Measurements from ENCODE around the gene DNAJB13. TPM values are rescaled to one million over a fixed set of nuclear protein-coding genes. Genes with fewer than 3 reads are reported as not detected.

The DNAJB13 gene
- total RNA-seq, 1 donor from 2014 or later: 0.60 TPM

DNA sequence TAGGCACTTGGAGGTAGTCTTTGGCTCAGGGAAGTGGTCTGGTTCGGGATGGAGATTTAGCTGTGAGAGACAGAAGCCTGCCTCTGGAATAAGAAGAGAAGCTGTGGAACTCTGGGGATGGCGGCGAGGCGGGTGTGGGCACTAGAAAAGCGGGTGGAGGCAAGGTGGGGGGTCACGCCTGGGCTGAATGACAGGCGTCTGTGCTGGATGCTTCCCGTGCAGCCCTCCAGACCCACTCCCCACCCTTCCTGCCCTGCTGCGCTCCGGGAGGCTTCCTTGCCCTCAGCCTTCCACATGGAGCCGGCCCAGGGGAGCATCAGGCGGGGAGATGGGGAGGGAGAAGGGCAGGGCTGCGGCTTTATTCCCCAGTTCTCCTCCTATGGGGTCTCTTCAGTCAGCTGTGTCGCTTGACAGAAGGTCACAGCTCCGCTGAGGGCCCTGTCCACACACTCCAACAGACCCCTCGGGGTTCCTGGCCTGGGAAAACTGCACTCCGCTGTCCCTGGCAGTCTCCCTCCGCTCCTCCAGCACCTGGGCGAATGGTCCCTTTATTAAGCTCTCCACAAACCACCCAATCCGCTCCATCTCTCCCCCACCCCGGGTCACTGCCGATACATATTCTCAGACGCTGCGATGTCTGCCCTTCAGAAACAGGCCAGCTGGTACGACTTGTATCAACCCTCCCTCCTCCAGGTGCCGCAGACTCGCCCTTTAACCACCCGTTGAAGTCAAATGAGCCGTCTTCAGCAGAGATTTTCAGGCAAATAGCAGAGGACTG is 6.2 kb downstream of the DNAJB13 start:
- Mint-ChIP-seq H3K36me3 (no peaks in the 10 kb centered on the region), H3K4me3 (no peak overlapping the region), H3K9me3 (no peaks in the 10 kb centered on the region), H3K4me1 (peaks cover 4% of the 10 kb centered on the region), H3K27ac (no peak overlapping the region), H3K27me3 (ENCODE audit: low read depth) (no peaks in the 10 kb centered on the region)
- DNase-seq (ENCODE audit: low spot score in 2 of 2, unreplicated experiment in 2 of 2): no peak
- TF ChIP-seq, protein P1, sequence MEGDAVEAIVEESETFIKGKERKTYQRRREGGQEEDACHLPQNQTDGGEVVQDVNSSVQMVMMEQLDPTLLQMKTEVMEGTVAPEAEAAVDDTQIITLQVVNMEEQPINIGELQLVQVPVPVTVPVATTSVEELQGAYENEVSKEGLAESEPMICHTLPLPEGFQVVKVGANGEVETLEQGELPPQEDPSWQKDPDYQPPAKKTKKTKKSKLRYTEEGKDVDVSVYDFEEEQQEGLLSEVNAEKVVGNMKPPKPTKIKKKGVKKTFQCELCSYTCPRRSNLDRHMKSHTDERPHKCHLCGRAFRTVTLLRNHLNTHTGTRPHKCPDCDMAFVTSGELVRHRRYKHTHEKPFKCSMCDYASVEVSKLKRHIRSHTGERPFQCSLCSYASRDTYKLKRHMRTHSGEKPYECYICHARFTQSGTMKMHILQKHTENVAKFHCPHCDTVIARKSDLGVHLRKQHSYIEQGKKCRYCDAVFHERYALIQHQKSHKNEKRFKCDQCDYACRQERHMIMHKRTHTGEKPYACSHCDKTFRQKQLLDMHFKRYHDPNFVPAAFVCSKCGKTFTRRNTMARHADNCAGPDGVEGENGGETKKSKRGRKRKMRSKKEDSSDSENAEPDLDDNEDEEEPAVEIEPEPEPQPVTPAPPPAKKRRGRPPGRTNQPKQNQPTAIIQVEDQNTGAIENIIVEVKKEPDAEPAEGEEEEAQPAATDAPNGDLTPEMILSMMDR (IDR thresholded peaks at IDR 0.05; ENCODE audit: unreplicated experiment): no peak

DNA sequence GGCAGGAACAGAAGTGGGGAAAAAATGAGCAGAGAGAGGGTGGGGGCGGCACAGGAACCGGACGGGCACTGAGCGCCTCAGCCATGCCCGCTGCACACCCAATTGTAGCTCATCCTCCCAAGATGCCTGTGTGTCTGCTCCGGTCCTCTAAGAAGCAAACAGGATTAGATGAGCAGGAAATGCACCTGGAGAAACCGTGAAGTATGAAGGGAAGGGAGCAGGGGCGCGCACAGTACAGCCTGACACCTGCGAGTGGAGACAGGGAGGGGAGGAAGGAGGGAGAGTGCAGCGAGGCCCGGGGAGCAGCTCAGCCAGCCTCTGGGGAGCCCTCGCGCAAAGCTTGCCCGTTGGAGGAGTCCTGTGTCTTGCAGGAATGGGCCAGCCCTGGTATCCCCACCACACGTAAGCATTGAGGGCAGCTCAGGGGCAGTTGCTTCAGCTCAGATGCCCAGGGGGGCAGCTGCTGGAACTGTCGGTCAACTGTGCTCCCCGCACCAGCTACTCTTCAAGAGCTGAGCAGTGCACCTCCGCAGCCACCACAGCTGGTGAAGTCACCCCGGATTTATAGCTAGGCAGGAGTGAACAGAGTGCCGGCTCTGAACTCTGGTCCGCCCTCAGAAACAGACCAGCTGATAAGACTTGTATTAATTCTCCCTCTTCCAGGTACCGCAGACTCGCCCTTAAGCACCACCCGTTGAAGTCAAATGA is 7.0 kb downstream of the DNAJB13 start:
- H3K9me3 Mint-ChIP-seq: no peaks in the 10 kb centered on the region
- H3K4me3 Mint-ChIP-seq: no peak overlapping the region
- H3K27ac Mint-ChIP-seq: no peak overlapping the region
- TF ChIP-seq, protein P1 (IDR thresholded peaks at IDR 0.05; ENCODE audit: unreplicated experiment): no peak
- H3K36me3 Mint-ChIP-seq: no peaks in the 10 kb centered on the region
- H3K27me3 Mint-ChIP-seq (ENCODE audit: low read depth): no peaks in the 10 kb centered on the region
- H3K4me1 Mint-ChIP-seq: peaks cover 4% of the 10 kb centered on the region
- no peak for DNase-seq (ENCODE audit: low spot score in 2 of 2, unreplicated experiment in 2 of 2)

DNA sequence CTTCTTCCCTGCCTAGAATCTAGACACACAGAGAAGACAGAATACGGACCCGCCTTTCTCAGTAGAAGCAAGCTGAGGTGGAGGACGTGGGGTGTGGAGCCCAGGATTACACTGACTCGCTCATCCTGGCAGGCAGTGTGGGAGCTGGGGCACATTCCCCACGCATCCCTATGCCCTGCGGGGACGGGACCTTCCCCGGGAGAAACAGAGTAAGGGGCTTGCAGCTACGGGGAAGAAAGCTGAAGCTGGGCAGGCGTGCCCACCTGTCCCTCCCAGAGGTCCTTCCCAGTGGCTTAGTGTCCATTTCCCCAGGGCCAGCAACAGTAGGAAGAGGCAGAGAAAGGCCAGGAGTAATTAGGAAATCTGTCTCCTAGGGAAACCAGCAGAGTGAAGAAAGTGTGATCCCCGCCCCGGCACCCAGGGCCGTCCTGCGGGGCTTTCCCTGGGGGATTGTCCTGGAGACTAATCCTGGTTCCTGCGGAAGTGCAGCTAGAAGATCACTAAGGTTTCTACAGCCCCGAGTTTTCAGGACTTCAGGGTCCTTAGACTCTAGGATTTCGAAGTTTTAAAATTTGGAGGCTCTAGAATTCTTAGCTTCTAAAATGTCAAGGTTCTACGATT is 7.8 kb downstream of the DNAJB13 start:
- peaks cover 4% of the 10 kb centered on the region for H3K4me1 Mint-ChIP-seq
- no peak for DNase-seq (ENCODE audit: low spot score in 2 of 2, unreplicated experiment in 2 of 2)
- no peak overlapping the region for H3K27ac Mint-ChIP-seq
- H3K27me3 Mint-ChIP-seq (ENCODE audit: low read depth): no peaks in the 10 kb centered on the region
- TF ChIP-seq, protein P1 (IDR thresholded peaks at IDR 0.05; ENCODE audit: unreplicated experiment): no peak
- no peaks in the 10 kb centered on the region for H3K36me3 Mint-ChIP-seq
- H3K9me3 Mint-ChIP-seq: no peaks in the 10 kb centered on the region
- no peak overlapping the region for H3K4me3 Mint-ChIP-seq

DNA sequence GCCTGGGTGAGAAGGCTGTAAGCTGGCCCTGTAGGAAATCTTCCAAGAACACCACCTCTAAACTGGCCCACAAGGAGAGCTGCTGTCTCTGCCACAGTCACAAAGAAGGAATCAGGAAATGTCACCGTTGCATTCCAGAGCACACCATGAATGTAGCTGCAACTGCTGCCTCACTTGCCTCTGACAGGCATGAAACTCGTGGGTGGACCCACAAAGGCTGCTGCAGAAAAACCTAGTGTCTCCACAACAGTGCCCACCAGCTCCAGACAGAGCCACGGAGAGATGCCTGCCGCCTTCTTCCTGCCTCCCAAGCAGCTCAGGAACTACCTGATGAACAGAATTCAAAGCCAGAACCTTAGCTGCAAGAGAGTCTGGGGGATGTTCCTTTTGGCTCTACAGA is 10.5 kb downstream of the DNAJB13 start:
- no peak overlapping the region for H3K4me3 Mint-ChIP-seq

DNA sequence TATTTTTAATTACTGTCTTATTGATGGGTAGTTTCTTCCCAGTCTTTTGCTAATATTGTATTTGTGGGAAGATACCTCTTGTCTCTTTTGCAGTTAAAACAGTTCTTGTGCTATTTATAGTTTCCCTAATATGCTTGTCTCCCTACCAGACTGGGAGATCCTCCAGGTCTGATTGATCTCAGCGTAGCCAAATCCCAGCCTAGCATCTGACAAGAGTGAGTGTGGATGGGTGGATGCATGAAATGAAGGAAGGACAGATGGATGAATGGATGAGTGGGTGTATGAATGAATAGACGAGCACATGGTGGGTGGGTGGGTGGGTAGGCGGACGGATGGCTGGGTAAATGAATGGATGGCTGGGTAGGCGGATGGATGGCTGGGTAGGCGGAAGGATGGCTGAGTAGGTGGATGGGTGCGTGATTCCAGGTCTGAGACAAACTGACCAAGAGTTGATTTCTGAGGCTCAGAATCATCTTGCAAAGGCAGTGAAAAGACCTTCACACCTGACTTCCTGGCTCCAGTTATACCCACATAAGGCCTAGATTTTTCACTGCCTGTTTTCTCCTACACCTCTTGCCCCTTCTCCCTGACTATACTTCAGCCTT is 11.4 kb downstream of the DNAJB13 start:
- Mint-ChIP-seq H3K27me3 (ENCODE audit: low read depth) (no peaks in the 10 kb centered on the region), H3K27ac (no peak overlapping the region), H3K9me3 (no peaks in the 10 kb centered on the region), H3K4me1 (peaks cover 3% of the 10 kb centered on the region), H3K36me3 (no peaks in the 10 kb centered on the region), H3K4me3 (no peak overlapping the region)
- TF ChIP-seq, protein P1 (IDR thresholded peaks at IDR 0.05; ENCODE audit: unreplicated experiment): no peak
- no peak for DNase-seq (ENCODE audit: low spot score in 2 of 2, unreplicated experiment in 2 of 2)

More for the DNA sequence above, 10.5 kb downstream of the DNAJB13 start:
- TF ChIP-seq, protein P1 (IDR thresholded peaks at IDR 0.05; ENCODE audit: unreplicated experiment): no peak
- Mint-ChIP-seq H3K36me3 (no peaks in the 10 kb centered on the region), H3K27me3 (ENCODE audit: low read depth) (no peaks in the 10 kb centered on the region), H3K4me1 (peaks cover 3% of the 10 kb centered on the region), H3K9me3 (no peaks in the 10 kb centered on the region), H3K27ac (no peak overlapping the region)
- no peak for DNase-seq (ENCODE audit: low spot score in 2 of 2, unreplicated experiment in 2 of 2)

Measured in mesothelial cell of epicardium (in vitro differentiated cells).